ENCODE results near the gene NEK7. TPM values are rescaled to one million over a fixed set of nuclear protein-coding genes. Genes with fewer than 3 reads are reported as not detected.
A peak's percentile ranks its signal among the peaks of the same experiment; 100 is the strongest.

The NEK7 gene
- total and polyA plus RNA-seq, 2 of the 4 experiments (the other 2 are of a cell fraction) = 89.0 to 467 TPM

DNA sequence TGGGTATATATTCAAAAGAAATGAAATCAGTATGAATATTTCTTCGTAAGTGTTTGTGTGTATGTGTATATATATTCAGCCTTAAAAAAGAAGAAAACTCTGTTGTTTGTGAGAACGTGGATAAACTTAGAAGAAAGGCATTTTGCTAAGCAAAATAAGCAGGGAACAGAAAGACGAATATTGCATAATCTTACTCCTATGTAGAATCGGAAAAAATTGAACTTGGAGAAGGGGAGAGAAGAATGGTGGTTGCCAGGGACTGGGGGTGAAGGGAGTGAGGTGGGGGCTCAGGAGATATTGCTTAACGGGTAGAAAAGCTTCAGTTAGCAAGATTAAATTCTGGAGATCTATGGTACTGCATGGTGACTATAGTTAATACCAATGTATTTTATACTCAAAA lies 40.3 kb upstream of the NEK7 start:
- WGBS, 2 experiments (ENCODE audit: extremely low coverage in 2 of 2, insufficient read length in 1 of 2) = no CpG with 5 or more reads among the region's 5 CpGs
- Histone ChIP-seq H3K27ac (ENCODE audit: insufficient read depth, low read length) (no peak overlapping the region), H2BK5ac (ENCODE audit: low read depth, low read length, poor library complexity, severe bottlenecking) (no peak overlapping the region), H4K91ac (ENCODE audit: insufficient read depth, low read depth, low read length) (no peak overlapping the region), H4K5ac (ENCODE audit: low read depth, low read length) (no peak overlapping the region; the same call in 1 of the 2 replicates), H2BK120ac (ENCODE audit: low read depth, low read length) (no peak overlapping the region), H3K9ac (ENCODE audit: low read depth, low read length) (no peak overlapping the region), H3K9me1 (ENCODE audit: insufficient read depth, low read length) (0 out of 2 replicates have a peak, but pooled peaks cover 1% of the 10 kb centered on the region), H4K8ac (ENCODE audit: low read depth in 2 of 2, low read length in 2 of 2) (no peak overlapping the region), H3K79me1 (ENCODE audit: low read depth in 1 of 2, low read length in 2 of 2) (peaks cover 0 to 8% of the 10 kb centered on the region in 2 experiments; a peak in 1 of 4 replicates), H4K20me1 (ENCODE audit: insufficient read depth, low read length) (no peaks in the 10 kb centered on the region), H2AK5ac (ENCODE audit: low read depth, low read length) (no peak overlapping the region), H3K18ac (ENCODE audit: low read depth, low read length) (0 out of 2 replicates have a peak overlapping the region, but pooled peaks have one; percentile 7), H3K27me3 (ENCODE audit: control insufficient read depth, insufficient read depth, low read length) (no peaks in the 10 kb centered on the region), H3K4me3 (ENCODE audit: insufficient read depth, low read depth, low read length) (no peak overlapping the region), H3K4ac (ENCODE audit: low read depth, low read length) (no peak overlapping the region), H2BK20ac (ENCODE audit: low read depth, low read length) (no peak overlapping the region), H3K4me1 (ENCODE audit: control insufficient read depth, insufficient read depth, low read length) (peaks cover 8% of the 10 kb centered on the region), H2AFZ (replicated peaks; ENCODE audit: low read length, poor library complexity) (no peak overlapping the region), H3K23ac (ENCODE audit: low read depth, low read length) (no peak overlapping the region), H3K36me3 (ENCODE audit: control insufficient read depth, insufficient read depth, low read length) (no peaks in the 10 kb centered on the region), H2AK9ac (replicated peaks; ENCODE audit: low read depth, low read length, poor library complexity) (no peak overlapping the region), H3K9me3 (ENCODE audit: control insufficient read depth, insufficient read depth, low read length) (no peaks in the 10 kb centered on the region), H3K14ac (replicated peaks; ENCODE audit: low read depth, low read length) (no peak overlapping the region), H3K56ac (ENCODE audit: extremely low read depth, insufficient read depth, low read length) (no peak overlapping the region), H3K4me2 (ENCODE audit: low read depth, low read length) (no peak overlapping the region), H2BK15ac (ENCODE audit: low read depth, low read length) (no peak overlapping the region)
- DNase-seq = no peak
- dilution Hi-C loops (cut with HindIII; ENCODE audit: low sequenced_read_pairs, unreplicated experiment) = no loop called here
- in situ Hi-C loops (cut with MboI; ENCODE audit: low sequenced_read_pairs) = no loop called here
- BruUV-seq (replicated peaks) = no TSS peak
- POLR2A ChIA-PET (ENCODE audit: unreplicated experiment) = no interaction called here
- CTCF ChIA-PET = interaction anchor here (0.6 kb wide), 1 partner anchor 552 kb away, joined by 5 read pairs; no protein-coding TSS in a partner anchor
- ATAC-seq (ENCODE audit: low read depth) = no peak
- TF ChIP-seq NFE2L2 (IDR thresholded peaks at IDR 0.05; ENCODE audit: low read depth, low read length) (no peak), CEBPB (IDR thresholded peaks at IDR 0.05; ENCODE audit: low read depth, low read length) (peak; percentile 59; the same call in 1 of the 2 replicates), SMC3 (IDR thresholded peaks at IDR 0.05; ENCODE audit: low read depth, low read length) (no peak), CHD1 (IDR thresholded peaks at IDR 0.05; ENCODE audit: low read depth, low read length) (no peak)
- intact Hi-C loops (cut with micrococcal nuclease) = no loop called here
